GM12891 (cell line): ENCODE results near the gene TXNRD1.

ENCODE experiments used
- POLR2A ChIP-seq: IDR thresholded peaks from 2 replicates; pipeline ENCODE4 v1.6.1; 2011; ENCODE audit warnings: low read depth, low read length, control low read depth
- POLR2AphosphoS5 ChIP-seq: IDR thresholded peaks from 2 replicates; pipeline ENCODE4 v1.6.1; 2011; ENCODE audit warnings: low read depth, low read length, control low read depth

DNA sequence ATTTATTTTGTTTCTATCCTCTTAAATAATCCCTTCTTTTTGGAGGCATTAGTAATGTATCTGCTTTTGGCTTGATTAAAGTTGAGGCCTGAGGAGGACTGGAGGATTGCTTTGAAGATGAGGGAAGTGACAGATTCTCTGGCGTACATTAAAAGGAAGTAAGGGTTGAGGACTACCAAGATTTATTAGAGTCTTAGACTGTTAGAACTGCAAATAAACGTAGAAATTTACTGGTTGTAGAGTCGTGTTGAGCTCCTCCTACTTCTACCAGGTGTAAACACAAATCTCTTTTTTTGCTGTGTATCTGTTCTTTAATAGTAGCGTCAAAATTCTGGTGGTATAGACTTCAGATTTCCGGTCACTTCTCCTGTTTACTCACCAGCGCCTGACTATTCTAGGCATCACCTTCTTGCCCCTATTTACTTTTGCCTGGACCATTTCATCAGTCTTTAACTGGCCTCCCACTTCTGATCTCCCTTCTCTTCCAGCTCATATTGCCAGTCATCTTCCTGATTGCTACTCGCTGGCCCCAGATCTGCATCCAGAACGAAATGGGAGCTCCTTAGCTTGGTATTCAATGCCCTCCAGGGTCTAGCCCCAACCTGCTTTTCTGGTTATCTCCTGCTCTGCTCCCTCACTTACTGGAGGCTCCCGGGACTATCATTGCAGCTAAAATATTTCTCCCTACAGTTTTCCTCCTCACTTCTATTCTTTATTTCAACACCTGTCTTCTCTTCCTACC lies 79.5 kb downstream of the TXNRD1 start:
- TF ChIP-seq POLR2A (no peak), POLR2AphosphoS5 (no peak)
